Tibial nerve (tissue), 4 donors: ENCODE results near the gene BAG1. TPM values are rescaled to one million over a fixed set of nuclear protein-coding genes. Genes with fewer than 3 reads are reported as not detected.

Experiments used
- DNase-seq, 2 donors: peaks; one replicate each; pipeline ENCODE4 v3.0.0-alpha.2; 2019; ENCODE audit warnings: low spot score in 2 of 2
- H3K27ac ChIP-seq, 4 donors: fragments of 200-600 bp; sonication (generic) in 3 of 4; one replicate each; pipeline ENCODE4 v1.5.1; 2017 to 2019; ENCODE audit warnings: mild to moderate bottlenecking in 1 of 4
- H3K27me3 ChIP-seq, 2 donors: fragments of 200-600 bp; sonication (generic) in 1 of 2; one replicate each; pipeline versions ENCODE4 v1.5.1 to v1.6.0; 2017 to 2019
- H3K36me3 ChIP-seq, 3 donors: fragments of 200-600 bp; sonication (generic); one replicate each; pipeline ENCODE4 v1.5.1; 2018 to 2019
- H3K4me1 ChIP-seq, 4 donors: fragments of 200-600 bp; sonication (generic) in 3 of 4; one replicate each; pipeline ENCODE4 v1.5.1; 2017 to 2019
- H3K4me3 ChIP-seq, 4 donors: fragments of 200-600 bp; sonication (generic) in 3 of 4; one replicate each; pipeline ENCODE4 v1.5.1; 2017 to 2019; ENCODE audit warnings: mild to moderate bottlenecking in 1 of 4, moderate library complexity in 1 of 4
- H3K9me3 ChIP-seq, 4 donors: fragments of 200-600 bp; sonication (generic) in 3 of 4; one replicate each; pipeline ENCODE4 v1.5.1; 2017 to 2019
- EP300 ChIP-seq, 2 donors: sonication (generic); formaldehyde crosslinking; IDR thresholded peaks; one replicate each; pipeline ENCODE4 v1.6.1; 2017; ENCODE audit warnings: antibody characterized with exemption in 2 of 2, mild to moderate bottlenecking in 1 of 2
- POLR2A ChIP-seq, 2 donors: fragments of 450-650 bp; IDR thresholded peaks; one replicate each; pipeline ENCODE4 v1.6.1; 2017; ENCODE audit warnings: antibody characterized with exemption in 2 of 2, mild to moderate bottlenecking in 2 of 2, moderate library complexity in 2 of 2
- WGBS, 2 donors: methylation state at CpG; one replicate each; pipeline ENCODE4 v1.1.5; 2018; 5-methylcytosine and 5-hydroxymethylcytosine counted together
- total RNA-seq, 4 donors: library from RNA; depleted of rRNA; stranded (reverse); fragments of >200 nt; gene quantifications; one replicate each; pipeline ENCODE4 v1.1.0, GENCODE V29; 2016
- TF ChIP-seq, protein P1 (sequence below), 5 experiments: fragments of 200-600 bp in 3 of 5; fragments of 450-650 bp in 2 of 5; sonication (generic) in 3 of 5; IDR thresholded peaks; one replicate each; pipeline ENCODE4 v1.5.1; 2016 to 2019; ENCODE audit warnings: antibody characterized with exemption in 5 of 5, mild to moderate bottlenecking in 3 of 5, moderate library complexity in 2 of 5

The BAG1 gene
- total RNA-seq, 4 donors from 2014 or later, result 108 to 134 (median 123) TPM

DNA sequence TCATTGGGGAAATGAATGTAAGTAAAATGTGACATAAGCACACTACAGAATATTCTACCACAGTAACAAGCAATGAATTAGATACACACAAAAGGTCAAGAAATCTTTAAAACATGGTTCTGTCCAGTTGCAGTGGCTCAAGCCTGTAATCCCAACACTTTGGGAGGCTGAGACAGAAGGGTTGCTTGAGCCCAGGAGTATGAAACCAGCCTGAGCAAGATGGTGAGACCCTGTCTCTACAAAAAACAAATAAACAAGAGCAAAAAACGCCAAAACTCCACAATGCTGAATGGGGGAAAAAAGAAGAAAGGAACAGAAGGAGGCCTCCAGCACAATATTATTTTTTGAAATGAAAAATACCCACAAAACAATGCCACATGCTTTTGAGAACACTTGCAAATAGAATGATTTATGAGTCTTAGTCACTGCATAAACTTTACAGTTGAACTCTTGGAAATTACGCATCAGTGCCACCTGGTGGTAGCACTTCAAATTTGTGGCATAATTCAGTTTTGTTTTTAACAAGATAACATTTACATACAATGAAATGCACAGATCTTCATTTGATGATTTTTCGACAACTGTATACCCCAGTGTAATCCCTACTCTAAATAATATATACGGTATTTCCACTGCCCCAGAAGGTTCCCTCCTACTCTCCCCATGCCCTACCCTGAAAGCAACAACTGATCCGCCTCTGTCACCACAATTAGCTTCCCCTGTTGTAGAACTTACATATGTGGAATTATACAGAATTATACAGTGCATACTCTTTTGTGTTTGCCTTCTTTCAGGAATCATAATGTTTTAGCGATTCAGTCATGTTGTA, 39.0 kb downstream of the BAG1 start:
- Histone ChIP-seq H3K27me3 (no peaks in the 10 kb centered on the region), H3K4me3 (no peak overlapping the region), H3K9me3 (no peaks in the 10 kb centered on the region), H3K4me1 (peaks cover 0 to 14% (median 5%) of the 10 kb centered on the region in 4 donors), H3K36me3 (no peaks in the 10 kb centered on the region), H3K27ac (no peak overlapping the region)
- DNase-seq, result peak; percentile 47 to 80
- TF ChIP-seq, protein P1, sequence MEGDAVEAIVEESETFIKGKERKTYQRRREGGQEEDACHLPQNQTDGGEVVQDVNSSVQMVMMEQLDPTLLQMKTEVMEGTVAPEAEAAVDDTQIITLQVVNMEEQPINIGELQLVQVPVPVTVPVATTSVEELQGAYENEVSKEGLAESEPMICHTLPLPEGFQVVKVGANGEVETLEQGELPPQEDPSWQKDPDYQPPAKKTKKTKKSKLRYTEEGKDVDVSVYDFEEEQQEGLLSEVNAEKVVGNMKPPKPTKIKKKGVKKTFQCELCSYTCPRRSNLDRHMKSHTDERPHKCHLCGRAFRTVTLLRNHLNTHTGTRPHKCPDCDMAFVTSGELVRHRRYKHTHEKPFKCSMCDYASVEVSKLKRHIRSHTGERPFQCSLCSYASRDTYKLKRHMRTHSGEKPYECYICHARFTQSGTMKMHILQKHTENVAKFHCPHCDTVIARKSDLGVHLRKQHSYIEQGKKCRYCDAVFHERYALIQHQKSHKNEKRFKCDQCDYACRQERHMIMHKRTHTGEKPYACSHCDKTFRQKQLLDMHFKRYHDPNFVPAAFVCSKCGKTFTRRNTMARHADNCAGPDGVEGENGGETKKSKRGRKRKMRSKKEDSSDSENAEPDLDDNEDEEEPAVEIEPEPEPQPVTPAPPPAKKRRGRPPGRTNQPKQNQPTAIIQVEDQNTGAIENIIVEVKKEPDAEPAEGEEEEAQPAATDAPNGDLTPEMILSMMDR (IDR thresholded peaks at IDR 0.05), result peak; percentile 61 to 94 (median 71)
- TF ChIP-seq EP300 (IDR thresholded peaks at IDR 0.05) (peak in 1 of 2 donors; percentile 60), POLR2A (IDR thresholded peaks at IDR 0.05) (no peak)
- 22 to 32% methylated on average over 6 of the region's 6 CpGs for WGBS, 2 donors

DNA sequence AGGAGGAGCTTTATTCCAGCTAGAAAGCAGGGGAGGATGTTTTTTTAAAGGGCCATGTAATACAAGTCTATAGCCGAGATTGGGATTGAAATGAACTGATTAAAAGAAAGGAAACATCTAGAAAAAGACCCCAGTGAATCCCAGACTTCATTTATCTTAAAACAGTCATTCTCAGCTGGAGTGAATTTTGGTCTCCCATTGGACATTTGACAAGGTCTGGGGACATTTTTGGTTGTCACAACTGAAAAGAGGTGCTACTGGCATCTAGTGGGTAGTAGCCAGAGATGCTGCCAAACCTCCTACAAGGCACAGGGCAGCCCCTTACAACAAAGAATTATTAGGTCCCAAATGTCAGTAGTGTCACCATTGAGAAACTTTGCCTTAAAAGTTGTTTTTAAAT, 40.8 kb downstream of the BAG1 start:
- H3K4me1 ChIP-seq, result peaks cover 0 to 14% (median 5%) of the 10 kb centered on the region in 4 donors
- no peak for TF ChIP-seq EP300 (IDR thresholded peaks at IDR 0.05)
- no peaks in the 10 kb centered on the region for H3K27me3 ChIP-seq
- 71 to 74% methylated on average over 1 of the region's 1 CpG for WGBS, 2 donors
- H3K27ac ChIP-seq, result no peak overlapping the region
- no peak for DNase-seq
- H3K36me3 ChIP-seq, result no peaks in the 10 kb centered on the region
- H3K4me3 ChIP-seq, result no peak overlapping the region
- H3K9me3 ChIP-seq, result no peaks in the 10 kb centered on the region

DNA sequence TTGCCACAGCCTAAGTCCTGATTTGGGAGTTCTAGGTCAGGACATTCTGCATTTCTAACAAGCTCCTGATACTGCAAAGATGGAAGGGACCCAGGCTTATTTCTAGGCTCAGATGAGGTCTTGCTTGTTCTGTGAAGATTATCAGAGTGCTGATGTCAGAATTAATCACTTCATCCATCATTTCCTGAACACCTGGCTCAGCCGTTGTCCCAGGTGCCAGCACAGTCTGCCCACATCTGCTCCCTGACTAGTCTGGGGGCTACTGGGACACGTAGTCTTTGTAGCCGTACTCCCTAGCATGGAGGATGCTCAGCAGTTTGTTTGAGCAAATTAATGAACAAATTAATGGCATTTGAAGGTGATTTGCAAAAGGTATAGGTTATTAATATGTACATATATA, 42.5 kb downstream of the BAG1 start:
- Histone ChIP-seq H3K9me3 (no peaks in the 10 kb centered on the region), H3K36me3 (no peaks in the 10 kb centered on the region), H3K4me3 (no peak overlapping the region), H3K4me1 (peaks cover 0 to 14% (median 5%) of the 10 kb centered on the region in 4 donors), H3K27ac (no peak overlapping the region), H3K27me3 (no peaks in the 10 kb centered on the region)
- 79 to 80% methylated on average over 3 of the region's 3 CpGs for WGBS, 2 donors
- TF ChIP-seq POLR2A (IDR thresholded peaks at IDR 0.05), result no peak
- TF ChIP-seq, protein P1 (IDR thresholded peaks at IDR 0.05), result no peak
- TF ChIP-seq EP300 (IDR thresholded peaks at IDR 0.05), result no peak
- no peak for DNase-seq

DNA sequence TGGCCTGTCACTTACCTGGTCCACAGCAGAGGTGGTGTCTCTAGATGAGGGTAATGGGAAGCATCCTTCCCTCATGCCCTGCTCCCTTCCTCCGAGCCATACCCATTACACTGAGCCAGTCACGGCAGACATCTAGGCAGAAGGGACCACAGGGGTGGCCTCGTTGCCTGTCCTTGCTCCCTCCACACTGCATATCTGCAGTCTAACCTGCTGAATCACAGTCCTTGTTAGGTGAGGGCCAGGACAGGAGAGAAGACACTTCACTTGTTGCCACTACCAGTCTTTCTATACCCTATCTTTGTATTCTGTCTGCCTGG, 43.0 kb downstream of the BAG1 start:
- Histone ChIP-seq H3K4me1 (peaks cover 0 to 14% (median 5%) of the 10 kb centered on the region in 4 donors), H3K27ac (no peak overlapping the region), H3K36me3 (no peaks in the 10 kb centered on the region), H3K4me3 (no peak overlapping the region), H3K27me3 (no peaks in the 10 kb centered on the region), H3K9me3 (no peaks in the 10 kb centered on the region)
- DNase-seq, result no peak
- 87 to 93% methylated on average over 3 of the region's 3 CpGs for WGBS, 2 donors
- TF ChIP-seq, protein P1 (IDR thresholded peaks at IDR 0.05), result no peak
- TF ChIP-seq POLR2A (IDR thresholded peaks at IDR 0.05) (no peak), EP300 (IDR thresholded peaks at IDR 0.05) (no peak)

DNA sequence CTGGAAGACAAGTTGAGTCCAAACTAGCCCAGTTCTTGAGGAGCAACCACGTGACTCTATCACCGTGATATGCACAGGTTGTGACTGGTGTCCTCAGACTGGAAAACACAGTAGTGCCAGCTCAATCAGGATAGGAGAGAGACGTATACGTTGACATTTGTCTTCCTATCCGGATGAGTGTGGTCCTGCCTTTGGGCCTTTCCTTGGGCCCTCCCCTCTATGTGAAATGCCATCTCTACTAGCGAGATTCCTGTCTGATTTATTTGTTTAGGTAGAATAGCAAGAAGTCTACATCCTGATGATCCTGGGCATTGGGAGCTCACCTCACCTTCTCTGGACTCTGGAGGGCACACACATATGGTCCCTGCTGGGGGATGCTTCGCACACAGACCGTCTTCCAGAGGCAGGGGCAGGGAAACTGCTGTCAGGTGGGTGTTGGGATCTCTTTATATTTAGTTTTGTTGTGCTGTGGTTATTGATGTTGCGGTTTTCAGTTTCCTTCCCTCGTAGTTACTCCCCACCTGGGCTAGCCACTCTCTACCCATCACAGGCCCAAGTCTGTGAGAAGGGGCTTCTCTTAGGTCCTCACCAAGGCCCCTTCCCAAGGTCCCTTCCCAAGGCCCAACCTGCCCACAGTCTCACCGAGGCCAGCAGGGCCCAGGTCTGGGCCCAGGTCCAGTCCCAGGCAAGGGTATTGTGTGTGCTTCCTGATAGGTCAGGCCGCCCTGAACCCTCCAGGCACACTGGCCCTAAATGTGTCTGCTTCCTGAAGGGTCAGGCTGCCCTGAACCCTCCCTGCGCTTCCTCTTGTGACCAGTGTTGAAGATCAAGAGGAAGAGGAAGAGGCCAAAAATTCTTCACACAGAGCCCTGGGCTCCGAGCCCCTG, 43.6 kb downstream of the BAG1 start:
- Histone ChIP-seq H3K9me3 (no peaks in the 10 kb centered on the region), H3K4me3 (no peak overlapping the region), H3K36me3 (no peaks in the 10 kb centered on the region), H3K4me1 (peaks cover 0 to 11% (median 5%) of the 10 kb centered on the region in 4 donors), H3K27ac (peak overlapping the region in 1 of 4 donors; percentile 40), H3K27me3 (no peaks in the 10 kb centered on the region)
- no peak for TF ChIP-seq EP300 (IDR thresholded peaks at IDR 0.05)
- TF ChIP-seq, protein P1 (IDR thresholded peaks at IDR 0.05), result no peak
- no peak for TF ChIP-seq POLR2A (IDR thresholded peaks at IDR 0.05)
- 75 to 81% methylated on average over 13 to 14 of the region's 14 CpGs for WGBS, 2 donors
- no peak for DNase-seq
